Measurements from ENCODE around the gene MAPK6.

The MAPK6 gene

GRCh38 chr15:52003710-52004109 is 15.3 kb upstream of the MAPK6 start:
- Histone ChIP-seq H3K4me2 (peak overlapping the region; percentile 19; the same call in 1 of the 2 replicates), H3K27me3 (ENCODE audit: insufficient read depth, low read depth) (no peaks in the 10 kb centered on the region), H3K36me3 (ENCODE audit: insufficient read depth) (no peaks in the 10 kb centered on the region), H3K4me3 (IDR thresholded peaks at IDR 0.05; ENCODE audit: insufficient read depth, low read depth, low read length) (no peak overlapping the region), H3K27ac (no peak overlapping the region), H3K79me2 (ENCODE audit: insufficient read depth, low read depth) (no peaks in the 10 kb centered on the region), H3K4me1 (ENCODE audit: low read depth, poor library complexity, severe bottlenecking) (peaks cover 12% of the 10 kb centered on the region), H2AFZ (ENCODE audit: low read depth) (no peak overlapping the region), H4K20me1 (ENCODE audit: insufficient read depth) (no peaks in the 10 kb centered on the region), H3K9ac (no peak overlapping the region)
- no peak for TF ChIP-seq CTCF (conservative IDR thresholded peaks at IDR 0.05; ENCODE audit: low read depth, low read length)

- no peak overlapping the region for H3K27ac ChIP-seq
- no peak overlapping the region for H2AFZ ChIP-seq (ENCODE audit: low read depth)
- no peaks in the 10 kb centered on the region for H4K20me1 ChIP-seq (ENCODE audit: insufficient read depth)
- peaks cover 12% of the 10 kb centered on the region for H3K4me1 ChIP-seq (ENCODE audit: low read depth, poor library complexity, severe bottlenecking)
- H3K4me3 ChIP-seq (IDR thresholded peaks at IDR 0.05; ENCODE audit: insufficient read depth, low read depth, low read length) = no peak overlapping the region
- H3K27me3 ChIP-seq (ENCODE audit: insufficient read depth, low read depth) = no peaks in the 10 kb centered on the region
- H3K4me2 ChIP-seq = no peak overlapping the region
- no peaks in the 10 kb centered on the region for H3K79me2 ChIP-seq (ENCODE audit: insufficient read depth, low read depth)
- TF ChIP-seq CTCF (conservative IDR thresholded peaks at IDR 0.05; ENCODE audit: low read depth, low read length) = no peak
- H3K36me3 ChIP-seq (ENCODE audit: insufficient read depth) = no peaks in the 10 kb centered on the region
- no peak overlapping the region for H3K9ac ChIP-seq
Observed at GRCh38 chr15:52004806-52005205, 14.2 kb upstream of the MAPK6 start.

- no peak overlapping the region for H2AFZ ChIP-seq (ENCODE audit: low read depth)
- TF ChIP-seq CTCF (conservative IDR thresholded peaks at IDR 0.05; ENCODE audit: low read depth, low read length) = no peak
- no peaks in the 10 kb centered on the region for H4K20me1 ChIP-seq (ENCODE audit: insufficient read depth)
- H3K4me3 ChIP-seq (IDR thresholded peaks at IDR 0.05; ENCODE audit: insufficient read depth, low read depth, low read length) = no peak overlapping the region
- no peaks in the 10 kb centered on the region for H3K27me3 ChIP-seq (ENCODE audit: insufficient read depth, low read depth)
- H3K9ac ChIP-seq = no peak overlapping the region
- H3K4me1 ChIP-seq (ENCODE audit: low read depth, poor library complexity, severe bottlenecking) = peaks cover 12% of the 10 kb centered on the region
- H3K79me2 ChIP-seq (ENCODE audit: insufficient read depth, low read depth) = no peaks in the 10 kb centered on the region
- no peak overlapping the region for H3K27ac ChIP-seq
- H3K36me3 ChIP-seq (ENCODE audit: insufficient read depth) = no peaks in the 10 kb centered on the region
- H3K4me2 ChIP-seq = no peak overlapping the region
Observed at GRCh38 chr15:52005748-52006701, 13.0 kb upstream of the MAPK6 start.

GRCh38 chr15:52006702-52007340 is 12.2 kb upstream of the MAPK6 start:
- Histone ChIP-seq H3K4me2 (no peak overlapping the region), H3K27ac (no peak overlapping the region)

More at GRCh38 chr15:52006702-52007340, 12.2 kb upstream of the MAPK6 start:
- H3K36me3 ChIP-seq (ENCODE audit: insufficient read depth) = no peaks in the 10 kb centered on the region
- no peaks in the 10 kb centered on the region for H3K27me3 ChIP-seq (ENCODE audit: insufficient read depth, low read depth)
- peaks cover 12% of the 10 kb centered on the region for H3K4me1 ChIP-seq (ENCODE audit: low read depth, poor library complexity, severe bottlenecking)
- TF ChIP-seq CTCF (conservative IDR thresholded peaks at IDR 0.05; ENCODE audit: low read depth, low read length) = no peak
- no peak overlapping the region for H3K4me3 ChIP-seq (IDR thresholded peaks at IDR 0.05; ENCODE audit: insufficient read depth, low read depth, low read length)
- no peak overlapping the region for H2AFZ ChIP-seq (ENCODE audit: low read depth)
- no peaks in the 10 kb centered on the region for H3K79me2 ChIP-seq (ENCODE audit: insufficient read depth, low read depth)
- H3K9ac ChIP-seq = no peak overlapping the region
- H4K20me1 ChIP-seq (ENCODE audit: insufficient read depth) = no peaks in the 10 kb centered on the region

All from KMS-11 (cell line).